Lung microvascular endothelial cell (primary cell): Measurements from ENCODE around the gene SP110. TPM values are rescaled to one million over a fixed set of nuclear protein-coding genes. Genes with fewer than 3 reads are reported as not detected.

ENCODE experiments used
- DNase-seq, 2 donors: peaks; one replicate each; pipeline versions ENCODE4 v3.0.0 to v3.0.0-alpha.2; 2010; ENCODE audit warnings: low read depth in 2 of 2
- total RNA-seq: library from RNA; depleted of rRNA; stranded (reverse); fragments of >200 nt; gene quantifications from 2 replicates; pipeline ENCODE4 v1.2.1, GENCODE V29; 2014

The SP110 gene
- total RNA-seq, 1 donor from 2014 or later, result 2.2 TPM

- peak; percentile 72 to 92 for DNase-seq
These were observed 49.3 kb downstream of the SP110 start for GRCh38 chr2:230170532-230170931.

- no peak for DNase-seq
These were observed 53.1 kb downstream of the SP110 start for GRCh38 chr2:230166557-230167170.

GRCh38 chr2:230164139-230164538, 55.6 kb downstream of the SP110 start:
- no peak for DNase-seq

- DNase-seq, result no peak
These were observed 56.8 kb downstream of the SP110 start for GRCh38 chr2:230162981-230163380.

GRCh38 chr2:230161184-230161583, 58.6 kb downstream of the SP110 start:
- no peak for DNase-seq

- DNase-seq, result peak; percentile 52 to 54
These were observed 59.6 kb downstream of the SP110 start for GRCh38 chr2:230160112-230160660.

GRCh38 chr2:230158468-230158867, 61.3 kb downstream of the SP110 start:
- DNase-seq, result no peak

GRCh38 chr2:230156782-230157699, 62.7 kb downstream of the SP110 start:
- DNase-seq, result no peak

GRCh38 chr2:230155359-230155758, 64.4 kb downstream of the SP110 start:
- DNase-seq, result no peak

- no peak for DNase-seq
These were observed 66.3 kb downstream of the SP110 start for GRCh38 chr2:230153390-230153976.

GRCh38 chr2:230152334-230152733, 67.5 kb downstream of the SP110 start:
- DNase-seq, result no peak

- DNase-seq, result no peak
These were observed 75.4 kb downstream of the SP110 start for GRCh38 chr2:230144355-230144754.

GRCh38 chr2:230140667-230141066, 79.1 kb downstream of the SP110 start:
- no peak for DNase-seq

- peak in 1 of 2 donors; percentile 46 for DNase-seq
These were observed 81.8 kb downstream of the SP110 start for GRCh38 chr2:230137902-230138539.

- no peak for DNase-seq
These were observed 84.7 kb downstream of the SP110 start for GRCh38 chr2:230135130-230135525.

- DNase-seq, result peak in 1 of 2 donors; percentile 83
These were observed 85.2 kb downstream of the SP110 start for GRCh38 chr2:230134496-230135129.

GRCh38 chr2:230131366-230131765, 88.4 kb downstream of the SP110 start:
- no peak for DNase-seq

- DNase-seq, result peak; percentile 38 to 87
These were observed 89.0 kb downstream of the SP110 start for GRCh38 chr2:230130668-230131364.

GRCh38 chr2:230129343-230129742, 90.4 kb downstream of the SP110 start:
- peak in 1 of 2 donors; percentile 31 for DNase-seq

- DNase-seq, result peak in 1 of 2 donors; percentile 46
These were observed 91.0 kb downstream of the SP110 start for GRCh38 chr2:230128623-230129342.
